ENCODE measurements around the gene RARG.

DNA sequence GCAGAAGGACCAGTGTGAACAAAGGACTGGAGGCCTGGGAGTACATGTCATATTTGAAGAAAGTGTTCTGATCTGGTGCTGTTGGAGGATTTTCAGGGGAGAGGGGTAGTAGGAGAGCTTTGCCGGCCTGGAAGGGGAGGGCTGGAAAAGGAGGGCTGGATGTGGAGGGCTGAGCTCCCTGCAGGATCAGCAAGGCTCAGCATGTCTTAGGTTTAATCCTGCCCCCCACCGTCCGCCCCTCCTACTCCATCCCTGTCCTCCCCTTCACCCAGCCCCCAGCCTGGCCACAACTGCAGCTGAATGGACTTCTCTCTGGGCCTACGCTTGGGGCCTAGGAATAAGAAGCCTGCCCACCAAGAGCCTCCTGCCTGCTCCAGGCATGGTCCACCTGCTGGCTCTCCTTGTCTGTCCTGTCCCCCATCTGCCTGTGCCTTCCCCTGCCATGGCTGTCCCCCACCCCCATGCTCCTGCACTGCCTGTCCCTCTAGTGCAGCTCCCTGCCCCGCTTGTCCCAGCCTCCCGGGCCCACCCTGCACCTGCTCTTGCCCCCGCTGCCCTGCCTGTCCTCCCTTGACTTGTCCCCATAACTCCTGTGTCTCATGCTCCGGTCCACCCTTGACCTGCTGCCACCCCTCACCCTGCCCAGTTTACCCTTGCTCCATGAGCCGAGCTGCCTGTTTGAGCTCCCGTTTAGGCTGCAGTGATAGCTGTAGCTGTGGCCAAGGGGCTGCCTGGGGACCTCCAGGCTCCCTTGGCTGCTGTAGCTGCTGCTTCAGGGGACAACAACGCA, 9.8 kb upstream of the RARG start:
- TF ChIP-seq, protein P1, sequence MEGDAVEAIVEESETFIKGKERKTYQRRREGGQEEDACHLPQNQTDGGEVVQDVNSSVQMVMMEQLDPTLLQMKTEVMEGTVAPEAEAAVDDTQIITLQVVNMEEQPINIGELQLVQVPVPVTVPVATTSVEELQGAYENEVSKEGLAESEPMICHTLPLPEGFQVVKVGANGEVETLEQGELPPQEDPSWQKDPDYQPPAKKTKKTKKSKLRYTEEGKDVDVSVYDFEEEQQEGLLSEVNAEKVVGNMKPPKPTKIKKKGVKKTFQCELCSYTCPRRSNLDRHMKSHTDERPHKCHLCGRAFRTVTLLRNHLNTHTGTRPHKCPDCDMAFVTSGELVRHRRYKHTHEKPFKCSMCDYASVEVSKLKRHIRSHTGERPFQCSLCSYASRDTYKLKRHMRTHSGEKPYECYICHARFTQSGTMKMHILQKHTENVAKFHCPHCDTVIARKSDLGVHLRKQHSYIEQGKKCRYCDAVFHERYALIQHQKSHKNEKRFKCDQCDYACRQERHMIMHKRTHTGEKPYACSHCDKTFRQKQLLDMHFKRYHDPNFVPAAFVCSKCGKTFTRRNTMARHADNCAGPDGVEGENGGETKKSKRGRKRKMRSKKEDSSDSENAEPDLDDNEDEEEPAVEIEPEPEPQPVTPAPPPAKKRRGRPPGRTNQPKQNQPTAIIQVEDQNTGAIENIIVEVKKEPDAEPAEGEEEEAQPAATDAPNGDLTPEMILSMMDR (IDR thresholded peaks at IDR 0.05; ENCODE audit: extremely low read depth in 1 of 2, insufficient read depth in 1 of 2, low read depth in 1 of 2, low read length in 2 of 2) = no peak
- TF ChIP-seq, protein P2, sequence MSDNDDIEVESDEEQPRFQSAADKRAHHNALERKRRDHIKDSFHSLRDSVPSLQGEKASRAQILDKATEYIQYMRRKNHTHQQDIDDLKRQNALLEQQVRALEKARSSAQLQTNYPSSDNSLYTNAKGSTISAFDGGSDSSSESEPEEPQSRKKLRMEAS (IDR thresholded peaks at IDR 0.05; ENCODE audit: insufficient read depth, insufficient read length) = no peak
- TF ChIP-seq POLR2AphosphoS5 (IDR thresholded peaks at IDR 0.05; ENCODE audit: insufficient read depth, low read depth, low read length) (no peak), POLR2A (IDR thresholded peaks at IDR 0.05; ENCODE audit: low read depth, low read length) (no peak)
